Pancreas (tissue), 10 donors: ENCODE measurements around the gene FRMD4A. TPM values are rescaled to one million over a fixed set of nuclear protein-coding genes. Genes with fewer than 3 reads are reported as not detected.

Source experiments
- ATAC-seq, 4 donors: fragments of 200-7000 bp; cut with Tn5 transposase; one replicate each; pipeline versions ENCODE4 v1.8.0 to v1.9.1; 2020; ENCODE audit warnings: mild to moderate bottlenecking in 4 of 4, moderate library complexity in 4 of 4
- DNase-seq, 6 donors: peaks; one replicate each; pipeline ENCODE4 v3.0.0-alpha.2; 2020
- FAIRE-seq: peaks from 2 replicates; lab custom pipeline; 2012; peaks lifted over from hg19 to GRCh38; lab: Jason Lieb, UNC
- H3K27ac ChIP-seq, 4 donors: fragments of 200-600 bp; sonication (generic); 1 replicate in 3 of 4; 2 replicates in 1 of 4; pipeline versions ENCODE4 v1.5.0 to v1.8.0; 2020
- H3K27me3 ChIP-seq, 4 donors: fragments of 200-600 bp; one replicate each; pipeline ENCODE4 v1.8.0; 2021
- H3K36me3 ChIP-seq, 3 donors: fragments of 200-600 bp; sonication (generic) in 1 of 3; one replicate each; pipeline versions ENCODE4 v1.5.0 to v1.8.0; 2020 to 2021
- H3K4me1 ChIP-seq, 3 donors: fragments of 200-600 bp; one replicate each; pipeline ENCODE4 v1.8.0; 2021
- H3K4me3 ChIP-seq, 4 donors: fragments of 200-600 bp; sonication (generic) in 2 of 4; one replicate each; pipeline versions ENCODE4 v1.5.0 to v1.8.0; 2020 to 2021
- H3K9me3 ChIP-seq, 4 donors: fragments of 200-600 bp; one replicate each; pipeline ENCODE4 v1.8.0; 2021
- WGBS, 2 donors: extraction: QIAGEN DNeasy Blood & Tissue Kit; methylation state at CpG; one replicate each; pipeline ENCODE4 v1.1.7; 2013; 5-methylcytosine and 5-hydroxymethylcytosine counted together
- intact Hi-C, 3 donors: fragments of 100-400 bp; cut with DNase I; formaldehyde crosslinking; loops; one replicate each; pipeline versions ENCODE4 v1.11.1 to v1.14.2; 2022
- polyA plus RNA-seq, 2 donors: library from polyadenylated mRNA; stranded (reverse); fragments of 200-250 nt; gene quantifications; one replicate each; pipeline ENCODE4 v1.2.3, GENCODE V29; 2013
- total RNA-seq, 6 donors: library from RNA; stranded (reverse); fragmentation: NEBNext Ultra II Directional in 4 of 6; extraction: Animal tissue kit (Norgen Biotek cat#: 25700) in 4 of 6; gene quantifications; one replicate each; pipeline versions ENCODE4 v1.2.1 to v1.2.4, GENCODE V29; 2021 to 2023
- TF ChIP-seq, protein P1 (sequence below), 4 donors: fragments of 200-600 bp; sonication (generic) in 3 of 4; IDR thresholded peaks; one replicate each; pipeline versions ENCODE4 v1.5.0 to v1.8.0; 2021; ENCODE audit warnings: antibody characterized with exemption in 4 of 4
- donor health status: healthy with polysubstance abuse.
- donor health status: DM: no; HTN: no; CAD: no; lungs with moderate emphysema.
- donor health status: DM: no; HTN: no; CAD: no.
- donor health status: control.
- donor health status: control.
- donor health status: Bipolar disorder and iron deficiency.
- donor health status: DM: yes; HTN: yes; CAD: no.
- donor health status: DM: no; HTN: no; CAD: no.
- donor health status: DM: no; HTN: no; CAD: no.
- donor health status: DM: yes; HTN: yes; CAD: no.

FRMD4A gene
- total and polyA plus RNA-seq, 8 donors, result 13.5 to 27.5 (median 18.7) TPM

GRCh38 chr10:13671904-13672303 lies 658.8 kb downstream of the FRMD4A start:
- Histone ChIP-seq H3K4me1 (no peaks in the 10 kb centered on the region), H3K27ac (no peak overlapping the region), H3K27me3 (no peaks in the 10 kb centered on the region), H3K36me3 (peaks cover 0 to 46% (median 0%) of the 10 kb centered on the region in 3 donors), H3K9me3 (no peaks in the 10 kb centered on the region), H3K4me3 (no peak overlapping the region)
- ATAC-seq (no peak), FAIRE-seq (no peak), DNase-seq (peak in 1 of 6 donors; percentile 34)
- 94% methylated on average over 10 of the region's 10 CpGs for WGBS, 2 donors
- TF ChIP-seq, protein P1, sequence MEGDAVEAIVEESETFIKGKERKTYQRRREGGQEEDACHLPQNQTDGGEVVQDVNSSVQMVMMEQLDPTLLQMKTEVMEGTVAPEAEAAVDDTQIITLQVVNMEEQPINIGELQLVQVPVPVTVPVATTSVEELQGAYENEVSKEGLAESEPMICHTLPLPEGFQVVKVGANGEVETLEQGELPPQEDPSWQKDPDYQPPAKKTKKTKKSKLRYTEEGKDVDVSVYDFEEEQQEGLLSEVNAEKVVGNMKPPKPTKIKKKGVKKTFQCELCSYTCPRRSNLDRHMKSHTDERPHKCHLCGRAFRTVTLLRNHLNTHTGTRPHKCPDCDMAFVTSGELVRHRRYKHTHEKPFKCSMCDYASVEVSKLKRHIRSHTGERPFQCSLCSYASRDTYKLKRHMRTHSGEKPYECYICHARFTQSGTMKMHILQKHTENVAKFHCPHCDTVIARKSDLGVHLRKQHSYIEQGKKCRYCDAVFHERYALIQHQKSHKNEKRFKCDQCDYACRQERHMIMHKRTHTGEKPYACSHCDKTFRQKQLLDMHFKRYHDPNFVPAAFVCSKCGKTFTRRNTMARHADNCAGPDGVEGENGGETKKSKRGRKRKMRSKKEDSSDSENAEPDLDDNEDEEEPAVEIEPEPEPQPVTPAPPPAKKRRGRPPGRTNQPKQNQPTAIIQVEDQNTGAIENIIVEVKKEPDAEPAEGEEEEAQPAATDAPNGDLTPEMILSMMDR (IDR thresholded peaks at IDR 0.05), result no peak
- intact Hi-C loops, result no loop called here

GRCh38 chr10:13670311-13670710 lies 660.4 kb downstream of the FRMD4A start:
- no peak for FAIRE-seq
- TF ChIP-seq, protein P1 (IDR thresholded peaks at IDR 0.05), result no peak
- H3K36me3 ChIP-seq, result peaks cover 0 to 61% (median 4%) of the 10 kb centered on the region in 3 donors
- 90 to 93% methylated on average over 10 of the region's 10 CpGs for WGBS, 2 donors
- ATAC-seq, result no peak
- peak in 1 of 6 donors; percentile 16 for DNase-seq
- no peaks in the 10 kb centered on the region for H3K4me1 ChIP-seq
- no peaks in the 10 kb centered on the region for H3K9me3 ChIP-seq
- no peaks in the 10 kb centered on the region for H3K27me3 ChIP-seq
- H3K4me3 ChIP-seq, result no peak overlapping the region
- intact Hi-C loops, result no loop called here
- no peak overlapping the region for H3K27ac ChIP-seq

DNA sequence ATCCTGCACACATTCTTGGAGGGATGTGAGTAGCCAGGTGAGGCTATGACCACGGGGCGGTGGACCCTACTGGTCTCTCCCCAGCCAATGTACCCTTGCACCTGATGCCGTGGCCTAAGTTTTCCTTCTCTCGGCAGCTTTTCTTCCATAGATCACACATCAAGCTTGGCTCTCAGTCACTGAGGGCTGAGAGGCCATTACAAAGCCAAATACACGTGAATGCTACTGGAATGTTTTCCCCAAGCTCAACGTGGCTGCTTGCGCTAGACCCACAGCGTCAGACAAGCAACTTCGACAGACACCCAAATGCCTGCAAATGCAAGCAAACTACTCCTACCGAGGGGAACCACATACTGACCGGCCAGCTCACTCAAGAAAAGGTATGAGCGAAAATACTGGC lies 660.8 kb downstream of the FRMD4A start:
- WGBS, 2 donors, result 85 to 87% methylated on average over 12 of the region's 12 CpGs
- no peak for FAIRE-seq
- peak overlapping the region in 2 of 4 donors; percentile 19 to 38 for H3K27ac ChIP-seq

GRCh38 chr10:13669182-13669855 lies 661.4 kb downstream of the FRMD4A start:
- 74 to 79% methylated on average over 8 of the region's 8 CpGs for WGBS, 2 donors
- Histone ChIP-seq H3K27ac (peak overlapping the region in 2 of 4 donors; percentile 19 to 38), H3K9me3 (no peaks in the 10 kb centered on the region), H3K36me3 (peaks cover 0 to 62% (median 4%) of the 10 kb centered on the region in 3 donors), H3K4me3 (no peak overlapping the region), H3K4me1 (no peaks in the 10 kb centered on the region), H3K27me3 (no peaks in the 10 kb centered on the region)
- TF ChIP-seq, protein P1 (IDR thresholded peaks at IDR 0.05), result no peak
- intact Hi-C loops, result no loop called here
- ATAC-seq, result peak; percentile 53 to 86 (median 70)
- DNase-seq, result peak in 1 of 6 donors; percentile 32
- no peak for FAIRE-seq

More for the DNA sequence above, 660.8 kb downstream of the FRMD4A start:
- H3K4me3 ChIP-seq, result no peak overlapping the region
- DNase-seq (no peak), ATAC-seq (peak in 1 of 4 donors; percentile 9)
- H3K27me3 ChIP-seq, result no peaks in the 10 kb centered on the region
- TF ChIP-seq, protein P1 (IDR thresholded peaks at IDR 0.05), result no peak
- intact Hi-C loops, result no loop called here
- H3K4me1 ChIP-seq, result no peaks in the 10 kb centered on the region
- H3K9me3 ChIP-seq, result no peaks in the 10 kb centered on the region
- peaks cover 0 to 63% (median 4%) of the 10 kb centered on the region in 3 donors for H3K36me3 ChIP-seq

DNA sequence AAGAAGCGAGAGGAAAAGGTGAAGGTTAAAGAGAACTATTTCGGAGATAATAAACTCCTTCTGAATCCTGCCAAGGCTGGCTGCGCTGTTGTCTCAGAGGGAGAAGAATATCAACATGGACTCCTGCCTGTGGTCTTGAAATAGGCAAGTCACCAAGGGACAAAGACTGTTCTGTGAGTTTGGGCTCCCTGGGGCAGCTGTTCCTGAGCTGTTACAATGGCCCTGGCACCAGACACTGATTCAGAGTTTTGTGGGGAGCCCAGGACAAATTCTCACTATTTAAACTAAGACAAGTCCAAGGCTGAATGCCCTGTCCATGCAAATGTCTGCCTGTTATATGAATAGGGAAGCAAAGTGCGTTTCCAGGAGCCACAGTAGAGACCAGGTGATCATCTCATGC lies 662.6 kb downstream of the FRMD4A start:
- TF ChIP-seq, protein P1 (IDR thresholded peaks at IDR 0.05), result no peak
- no peak for FAIRE-seq
- DNase-seq, result peak in 1 of 6 donors; percentile 18
- Histone ChIP-seq H3K27me3 (no peaks in the 10 kb centered on the region), H3K9me3 (no peaks in the 10 kb centered on the region), H3K4me1 (no peaks in the 10 kb centered on the region), H3K36me3 (peaks cover 0 to 68% (median 4%) of the 10 kb centered on the region in 3 donors), H3K27ac (no peak overlapping the region), H3K4me3 (no peak overlapping the region)
- 82 to 83% methylated on average over 4 of the region's 4 CpGs for WGBS, 2 donors
- no peak for ATAC-seq
- intact Hi-C loops, result no loop called here
